ENCODE data around the gene WDR45.

The WDR45 gene

DNA sequence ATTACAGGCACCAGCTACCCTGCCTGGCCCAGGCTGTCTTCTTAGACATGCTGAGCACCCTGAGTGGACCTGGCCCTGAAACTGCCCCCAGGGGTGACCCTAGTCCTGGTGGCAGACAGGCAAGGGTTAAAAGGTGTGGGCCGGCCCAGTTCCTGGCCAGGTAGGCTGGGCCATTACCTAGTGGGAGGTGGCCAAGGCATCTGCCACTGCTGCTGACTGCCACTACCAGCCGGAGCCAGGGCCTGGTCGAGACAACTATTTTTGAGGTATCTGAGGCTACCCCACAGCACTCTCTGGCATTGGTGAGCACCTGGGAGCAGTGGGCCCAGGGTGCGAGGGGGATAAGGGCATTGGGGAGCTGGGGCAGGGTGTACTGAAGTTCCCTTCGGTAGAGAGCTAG is 20.9 kb downstream of the WDR45 start, which contains the start of gene CCDC120:
TSS of gene CCDC120 (plus strand) at position 206 of the 400 bp plus-strand sequence. CDS start 3,043 bp downstream, outside the sequence.
- H3K4me2 ChIP-seq = no peak within 1 kb of the TSS
- H3K36me3 ChIP-seq (ENCODE audit: insufficient read depth) = no peaks in the 10 kb centered on the region
- H4K20me1 ChIP-seq (ENCODE audit: insufficient read depth) = no peaks in the 10 kb centered on the region
- H2AFZ ChIP-seq (ENCODE audit: low read depth) = no peak within 1 kb of the TSS
- H3K9ac ChIP-seq = no peak within 1 kb of the TSS
- no peaks in the 10 kb centered on the region for H3K4me1 ChIP-seq (ENCODE audit: low read depth, poor library complexity, severe bottlenecking)
- H3K27me3 ChIP-seq (ENCODE audit: insufficient read depth, low read depth) = no peaks in the 10 kb centered on the region
- TF ChIP-seq, protein P1, sequence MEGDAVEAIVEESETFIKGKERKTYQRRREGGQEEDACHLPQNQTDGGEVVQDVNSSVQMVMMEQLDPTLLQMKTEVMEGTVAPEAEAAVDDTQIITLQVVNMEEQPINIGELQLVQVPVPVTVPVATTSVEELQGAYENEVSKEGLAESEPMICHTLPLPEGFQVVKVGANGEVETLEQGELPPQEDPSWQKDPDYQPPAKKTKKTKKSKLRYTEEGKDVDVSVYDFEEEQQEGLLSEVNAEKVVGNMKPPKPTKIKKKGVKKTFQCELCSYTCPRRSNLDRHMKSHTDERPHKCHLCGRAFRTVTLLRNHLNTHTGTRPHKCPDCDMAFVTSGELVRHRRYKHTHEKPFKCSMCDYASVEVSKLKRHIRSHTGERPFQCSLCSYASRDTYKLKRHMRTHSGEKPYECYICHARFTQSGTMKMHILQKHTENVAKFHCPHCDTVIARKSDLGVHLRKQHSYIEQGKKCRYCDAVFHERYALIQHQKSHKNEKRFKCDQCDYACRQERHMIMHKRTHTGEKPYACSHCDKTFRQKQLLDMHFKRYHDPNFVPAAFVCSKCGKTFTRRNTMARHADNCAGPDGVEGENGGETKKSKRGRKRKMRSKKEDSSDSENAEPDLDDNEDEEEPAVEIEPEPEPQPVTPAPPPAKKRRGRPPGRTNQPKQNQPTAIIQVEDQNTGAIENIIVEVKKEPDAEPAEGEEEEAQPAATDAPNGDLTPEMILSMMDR (conservative IDR thresholded peaks at IDR 0.05; ENCODE audit: low read depth, low read length) = no peak
- no peaks in the 10 kb centered on the region for H3K79me2 ChIP-seq (ENCODE audit: insufficient read depth, low read depth)
- no peak within 1 kb of the TSS for H3K4me3 ChIP-seq (IDR thresholded peaks at IDR 0.05; ENCODE audit: insufficient read depth, low read depth, low read length)
- H3K27ac ChIP-seq = no peak within 1 kb of the TSS

DNA sequence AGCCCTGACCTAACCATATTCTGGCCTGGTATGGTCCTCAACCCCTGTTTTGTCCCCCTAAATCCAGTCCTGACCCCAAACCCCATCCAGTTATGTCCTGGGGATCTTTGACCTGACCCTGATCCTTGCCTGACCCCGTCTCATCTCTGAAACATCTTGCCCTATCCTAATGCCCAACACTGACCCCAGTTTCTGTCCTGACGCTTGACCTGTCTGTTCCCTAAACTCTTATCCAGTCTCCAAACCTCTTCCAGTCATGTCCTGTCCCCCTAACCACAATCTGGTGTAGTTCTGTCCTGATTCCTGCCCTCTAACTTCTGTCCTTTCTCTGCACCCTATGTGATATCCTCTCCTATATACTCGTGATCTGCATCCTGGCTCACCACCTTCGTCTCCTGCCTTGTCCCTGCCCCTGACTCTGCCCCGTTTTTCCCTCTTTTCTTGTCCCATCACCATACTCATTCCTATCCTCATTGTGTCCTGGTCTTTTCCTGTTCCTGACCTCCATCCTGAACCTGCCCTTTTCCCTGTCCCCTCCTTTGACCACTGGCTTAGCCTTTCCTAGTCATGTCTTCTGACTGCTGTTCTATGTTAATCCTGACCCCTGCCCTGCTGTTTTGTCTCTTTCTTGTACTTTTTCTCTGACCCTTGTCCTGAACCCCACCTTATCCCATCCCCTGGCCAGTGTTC is 25.5 kb downstream of the WDR45 start:
- no peaks in the 10 kb centered on the region for H3K27me3 ChIP-seq (ENCODE audit: insufficient read depth, low read depth)
- no peak overlapping the region for H3K4me3 ChIP-seq (IDR thresholded peaks at IDR 0.05; ENCODE audit: insufficient read depth, low read depth, low read length)
- TF ChIP-seq, protein P1 (conservative IDR thresholded peaks at IDR 0.05; ENCODE audit: low read depth, low read length) = no peak
- H2AFZ ChIP-seq (ENCODE audit: low read depth) = no peak overlapping the region
- no peak overlapping the region for H3K27ac ChIP-seq
- no peaks in the 10 kb centered on the region for H3K79me2 ChIP-seq (ENCODE audit: insufficient read depth, low read depth)
- no peaks in the 10 kb centered on the region for H3K4me1 ChIP-seq (ENCODE audit: low read depth, poor library complexity, severe bottlenecking)
- no peak overlapping the region for H3K4me2 ChIP-seq
- H4K20me1 ChIP-seq (ENCODE audit: insufficient read depth) = no peaks in the 10 kb centered on the region
- no peak overlapping the region for H3K9ac ChIP-seq
- H3K36me3 ChIP-seq (ENCODE audit: insufficient read depth) = no peaks in the 10 kb centered on the region

DNA sequence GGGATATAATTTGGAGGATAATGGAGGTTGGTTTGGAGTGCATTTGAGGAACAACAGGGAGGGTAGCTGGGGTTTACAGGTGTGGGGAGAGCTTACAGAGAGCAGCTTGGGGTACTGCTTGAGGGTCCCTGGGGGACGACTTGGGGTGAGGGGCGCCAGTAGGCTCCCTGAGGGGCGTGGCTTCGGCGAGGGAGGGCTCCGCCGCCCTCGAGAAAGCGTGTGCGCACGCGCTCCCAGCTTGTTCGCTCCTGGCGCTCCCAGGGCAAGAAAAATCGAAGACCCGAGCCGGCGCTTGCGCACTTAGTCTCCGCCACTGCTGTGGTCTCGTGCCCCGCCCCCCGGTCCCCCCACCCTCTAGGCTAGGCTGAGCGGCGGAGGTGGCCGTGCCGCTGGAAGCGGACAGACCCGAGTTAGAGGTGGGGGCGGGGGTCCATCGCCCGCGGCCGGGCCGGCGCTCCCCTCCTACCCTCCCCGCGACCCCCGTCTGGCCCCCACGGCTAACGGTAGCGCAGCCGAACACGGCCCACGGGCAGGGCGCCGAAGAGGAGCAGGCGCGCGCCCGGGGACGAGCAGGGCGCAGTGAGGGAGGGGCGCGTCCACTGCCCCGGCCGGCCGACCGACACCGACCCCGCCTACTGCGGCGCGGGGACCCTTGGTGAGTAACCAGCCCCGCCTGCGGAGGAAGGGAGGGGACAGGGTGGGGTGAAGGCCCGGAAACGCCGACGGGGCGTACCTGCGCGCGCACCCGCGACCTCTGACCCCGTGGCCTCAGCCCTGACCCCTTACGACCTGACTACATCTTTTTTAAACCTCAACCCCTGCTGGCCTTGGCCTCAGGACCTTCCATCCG is 26.2 kb downstream of the WDR45 start:
- H4K20me1 ChIP-seq (ENCODE audit: insufficient read depth) = no peaks in the 10 kb centered on the region
- peak overlapping the region; percentile 44 for H2AFZ ChIP-seq (ENCODE audit: low read depth)
- H3K4me1 ChIP-seq (ENCODE audit: low read depth, poor library complexity, severe bottlenecking) = no peaks in the 10 kb centered on the region
- no peaks in the 10 kb centered on the region for H3K36me3 ChIP-seq (ENCODE audit: insufficient read depth)
- H3K4me3 ChIP-seq (IDR thresholded peaks at IDR 0.05; ENCODE audit: insufficient read depth, low read depth, low read length) = no peak overlapping the region
- H3K27ac ChIP-seq = no peak overlapping the region
- TF ChIP-seq, protein P1 (conservative IDR thresholded peaks at IDR 0.05; ENCODE audit: low read depth, low read length) = no peak
- no peaks in the 10 kb centered on the region for H3K27me3 ChIP-seq (ENCODE audit: insufficient read depth, low read depth)
- H3K79me2 ChIP-seq (ENCODE audit: insufficient read depth, low read depth) = no peaks in the 10 kb centered on the region
- H3K9ac ChIP-seq = no peak overlapping the region
- no peak overlapping the region for H3K4me2 ChIP-seq

DNA sequence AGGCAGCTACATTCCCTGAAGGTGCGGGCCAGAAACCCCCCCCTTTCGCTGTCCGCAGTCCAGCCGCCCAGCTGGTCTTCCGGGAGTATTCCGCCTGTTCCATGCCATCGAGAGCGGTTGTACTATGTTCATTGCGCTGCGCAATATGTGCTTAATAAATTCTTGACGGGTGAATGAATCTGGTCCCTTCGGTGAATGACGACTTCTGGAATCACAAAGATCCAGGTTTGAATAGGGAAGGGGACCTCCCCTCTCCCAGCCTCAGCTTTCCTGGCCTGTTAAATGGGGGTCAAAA is 35.8 kb downstream of the WDR45 start:
- H3K27me3 ChIP-seq (ENCODE audit: insufficient read depth, low read depth) = no peaks in the 10 kb centered on the region
- peaks cover 26% of the 10 kb centered on the region for H3K79me2 ChIP-seq (ENCODE audit: insufficient read depth, low read depth)
- no peak overlapping the region; the same call in 1 of the 2 replicates for H3K9ac ChIP-seq
- peak overlapping the region; percentile 78 for H2AFZ ChIP-seq (ENCODE audit: low read depth)
- peaks cover 22% of the 10 kb centered on the region for H3K4me1 ChIP-seq (ENCODE audit: low read depth, poor library complexity, severe bottlenecking)
- H3K4me2 ChIP-seq = peak overlapping the region; percentile 71
- TF ChIP-seq, protein P1 (conservative IDR thresholded peaks at IDR 0.05; ENCODE audit: low read depth, low read length) = no peak; the same call in 1 of the 2 replicates
- H3K36me3 ChIP-seq (ENCODE audit: insufficient read depth) = no peaks in the 10 kb centered on the region
- no peak overlapping the region for H3K27ac ChIP-seq
- H4K20me1 ChIP-seq (ENCODE audit: insufficient read depth) = no peaks in the 10 kb centered on the region
- H3K4me3 ChIP-seq (IDR thresholded peaks at IDR 0.05; ENCODE audit: insufficient read depth, low read depth, low read length) = no peak overlapping the region
